ENCODE measurements around the gene ADAM19. TPM values are rescaled to one million over a fixed set of nuclear protein-coding genes. Genes with fewer than 3 reads are reported as not detected.

The ADAM19 gene
- total RNA-seq, 1 experiment from 2014 or later: 0.47 TPM

DNA sequence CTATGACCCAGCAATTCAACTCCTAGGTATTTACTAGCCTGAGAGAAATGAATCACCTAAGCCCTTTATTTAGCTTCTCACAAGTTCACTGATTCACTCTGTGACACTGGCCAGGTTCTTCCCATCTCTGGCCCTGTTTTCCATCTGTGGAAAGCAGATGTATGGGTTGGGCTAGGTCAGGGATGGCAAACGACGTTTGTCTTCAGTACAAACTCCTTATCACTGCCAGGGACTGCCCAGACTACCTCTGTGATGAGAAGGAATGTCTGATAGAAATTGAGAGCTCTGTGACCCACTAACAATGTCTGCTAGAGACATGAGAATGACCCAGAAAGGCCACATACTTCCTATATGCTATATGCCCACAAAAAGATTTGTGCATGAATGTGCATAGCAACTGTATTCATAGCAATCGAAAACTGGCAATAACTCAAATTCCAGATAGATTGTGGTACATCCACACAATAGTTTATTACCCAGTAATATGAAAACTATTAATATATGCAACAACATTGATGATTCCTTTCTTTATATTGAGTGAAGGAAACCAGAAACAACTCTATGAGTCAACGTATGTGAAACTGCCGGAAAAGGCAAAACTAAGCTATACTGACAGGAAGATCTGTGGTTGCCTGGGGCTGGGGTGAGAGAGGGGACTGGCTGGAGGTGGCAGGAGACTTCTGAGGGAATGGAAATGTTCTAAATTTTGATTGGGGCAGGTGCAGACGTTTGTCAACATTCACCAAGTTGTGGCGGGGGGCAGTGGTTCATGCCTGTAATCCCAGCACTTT is 32.0 kb upstream of the ADAM19 start:
- TF ChIP-seq, protein P1, sequence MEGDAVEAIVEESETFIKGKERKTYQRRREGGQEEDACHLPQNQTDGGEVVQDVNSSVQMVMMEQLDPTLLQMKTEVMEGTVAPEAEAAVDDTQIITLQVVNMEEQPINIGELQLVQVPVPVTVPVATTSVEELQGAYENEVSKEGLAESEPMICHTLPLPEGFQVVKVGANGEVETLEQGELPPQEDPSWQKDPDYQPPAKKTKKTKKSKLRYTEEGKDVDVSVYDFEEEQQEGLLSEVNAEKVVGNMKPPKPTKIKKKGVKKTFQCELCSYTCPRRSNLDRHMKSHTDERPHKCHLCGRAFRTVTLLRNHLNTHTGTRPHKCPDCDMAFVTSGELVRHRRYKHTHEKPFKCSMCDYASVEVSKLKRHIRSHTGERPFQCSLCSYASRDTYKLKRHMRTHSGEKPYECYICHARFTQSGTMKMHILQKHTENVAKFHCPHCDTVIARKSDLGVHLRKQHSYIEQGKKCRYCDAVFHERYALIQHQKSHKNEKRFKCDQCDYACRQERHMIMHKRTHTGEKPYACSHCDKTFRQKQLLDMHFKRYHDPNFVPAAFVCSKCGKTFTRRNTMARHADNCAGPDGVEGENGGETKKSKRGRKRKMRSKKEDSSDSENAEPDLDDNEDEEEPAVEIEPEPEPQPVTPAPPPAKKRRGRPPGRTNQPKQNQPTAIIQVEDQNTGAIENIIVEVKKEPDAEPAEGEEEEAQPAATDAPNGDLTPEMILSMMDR (IDR thresholded peaks at IDR 0.05; ENCODE audit: unreplicated experiment): no peak
- peak; percentile 85 for DNase-seq (ENCODE audit: unreplicated experiment)
- peaks cover 36% of the 10 kb centered on the region for H3K4me1 Mint-ChIP-seq (ENCODE audit: insufficient read depth, unreplicated experiment)
- ChIA-PET CTCF (interaction anchor here (0.6 to 1.6 kb wide), 3 partner anchors 110 to 256 kb away, joined by 3 read pairs; no protein-coding TSS in a partner anchor), POLR2A (interaction anchor here (0.9 to 1.7 kb wide), 8 partner anchors 19 to 124 kb away, joined by 3 to 5 read pairs (median 3); partner anchors contain the start of gene THG1L)
- peak overlapping the region; percentile 97 for H3K27ac Mint-ChIP-seq (ENCODE audit: low read depth, unreplicated experiment)
- H3K9me3 Mint-ChIP-seq (ENCODE audit: unreplicated experiment): no peaks in the 10 kb centered on the region
- H3K27me3 Mint-ChIP-seq (ENCODE audit: insufficient read depth, unreplicated experiment): no peaks in the 10 kb centered on the region
- peaks cover under 1% of the 10 kb centered on the region for H3K36me3 Mint-ChIP-seq (ENCODE audit: insufficient read depth, unreplicated experiment)
- BruUV-seq (replicated peaks): no TSS peak
- intact Hi-C loops (cut with micrococcal nuclease): no loop called here
- no peak overlapping the region for H3K4me3 Mint-ChIP-seq (ENCODE audit: unreplicated experiment)

DNA sequence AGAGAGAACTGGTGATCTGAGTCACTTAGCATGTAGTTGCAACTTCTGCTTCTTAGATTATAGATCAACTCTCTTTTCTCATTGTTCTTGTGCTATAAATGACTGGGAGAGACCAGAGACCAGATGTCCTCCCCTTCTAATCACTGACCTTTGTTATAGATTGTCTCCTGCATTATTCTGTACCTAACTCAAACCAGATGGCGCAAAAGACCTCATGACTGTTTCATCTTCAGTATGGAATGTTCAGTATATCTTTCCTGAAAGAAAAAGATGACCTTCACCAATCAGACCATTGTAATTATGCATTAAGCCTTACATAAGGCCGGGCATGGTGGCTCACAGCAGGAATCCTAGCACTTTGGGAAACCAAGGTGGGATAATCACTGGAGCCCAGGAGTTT is 30.5 kb upstream of the ADAM19 start:
- intact Hi-C loops (cut with micrococcal nuclease): no loop called here
- ChIA-PET POLR2A (interaction anchor here (0.6 kb wide), 1 partner anchor 210 kb away, joined by 3 read pairs; no protein-coding TSS in a partner anchor), CTCF (interaction anchor here (1.6 kb wide), 1 partner anchor 112 kb away, joined by 3 read pairs; no protein-coding TSS in a partner anchor)
- Mint-ChIP-seq H3K27ac (ENCODE audit: low read depth, unreplicated experiment) (no peak overlapping the region), H3K4me3 (ENCODE audit: unreplicated experiment) (no peak overlapping the region), H3K36me3 (ENCODE audit: insufficient read depth, unreplicated experiment) (peaks cover 6% of the 10 kb centered on the region), H3K27me3 (ENCODE audit: insufficient read depth, unreplicated experiment) (no peaks in the 10 kb centered on the region), H3K4me1 (ENCODE audit: insufficient read depth, unreplicated experiment) (peaks cover 35% of the 10 kb centered on the region), H3K9me3 (ENCODE audit: unreplicated experiment) (no peaks in the 10 kb centered on the region)
- TF ChIP-seq, protein P1 (IDR thresholded peaks at IDR 0.05; ENCODE audit: unreplicated experiment): no peak
- DNase-seq (ENCODE audit: unreplicated experiment): no peak
- no TSS peak for BruUV-seq (replicated peaks)

DNA sequence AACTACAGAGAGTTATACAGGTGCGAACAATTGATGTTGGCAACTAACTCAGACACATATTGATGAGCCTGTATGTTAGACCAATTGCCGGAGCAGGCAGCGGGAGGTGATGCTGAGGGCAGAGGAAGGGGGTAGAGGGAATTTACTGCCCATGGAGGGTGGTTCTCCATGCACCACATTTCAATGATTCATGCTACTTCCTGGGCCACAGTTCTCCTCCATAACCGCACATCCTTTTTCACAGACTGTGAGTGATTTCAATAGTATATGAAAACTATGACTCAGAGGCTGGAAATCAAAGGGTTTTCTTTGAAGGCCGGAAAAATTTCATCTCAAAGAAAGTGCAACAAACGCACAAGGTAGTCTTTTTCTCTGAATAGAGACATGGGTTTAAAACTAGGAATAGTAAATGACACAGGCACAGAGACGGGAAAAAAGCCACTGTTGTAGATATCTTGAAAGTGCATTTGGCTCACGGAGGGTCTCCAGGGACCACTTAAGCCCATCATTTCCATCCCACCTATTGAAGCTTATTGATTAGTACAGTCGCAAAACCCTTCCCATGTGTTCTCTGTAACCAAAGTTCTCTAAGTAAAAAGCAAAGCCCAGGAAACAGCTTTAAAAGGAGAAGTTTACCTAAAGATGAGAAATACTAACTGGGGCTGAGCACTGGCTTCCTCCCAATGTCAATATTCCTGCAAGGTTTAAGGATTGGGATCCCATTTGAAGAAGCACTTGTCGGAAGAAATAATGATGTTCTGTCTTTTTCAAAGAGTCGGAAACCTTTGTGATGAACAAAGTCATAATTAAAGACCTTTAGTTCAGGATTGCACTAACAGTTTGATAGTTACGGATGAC is 28.0 kb upstream of the ADAM19 start:
- H3K9me3 Mint-ChIP-seq (ENCODE audit: unreplicated experiment): no peaks in the 10 kb centered on the region
- H3K4me1 Mint-ChIP-seq (ENCODE audit: insufficient read depth, unreplicated experiment): peaks cover 35% of the 10 kb centered on the region
- TF ChIP-seq, protein P1 (IDR thresholded peaks at IDR 0.05; ENCODE audit: unreplicated experiment): no peak
- no TSS peak for BruUV-seq (replicated peaks)
- POLR2A ChIA-PET: no interaction called here
- DNase-seq (ENCODE audit: unreplicated experiment): peak; percentile 93
- CTCF ChIA-PET: interaction anchor here (0.6 to 0.7 kb wide), 4 partner anchors 26 to 128 kb away, joined by 3 to 4 read pairs (median 4); no protein-coding TSS in a partner anchor
- H3K27ac Mint-ChIP-seq (ENCODE audit: low read depth, unreplicated experiment): peak overlapping the region; percentile 61
- peaks cover 6% of the 10 kb centered on the region for H3K36me3 Mint-ChIP-seq (ENCODE audit: insufficient read depth, unreplicated experiment)
- H3K27me3 Mint-ChIP-seq (ENCODE audit: insufficient read depth, unreplicated experiment): no peaks in the 10 kb centered on the region
- intact Hi-C loops (cut with micrococcal nuclease): no loop called here
- no peak overlapping the region for H3K4me3 Mint-ChIP-seq (ENCODE audit: unreplicated experiment)

DNA sequence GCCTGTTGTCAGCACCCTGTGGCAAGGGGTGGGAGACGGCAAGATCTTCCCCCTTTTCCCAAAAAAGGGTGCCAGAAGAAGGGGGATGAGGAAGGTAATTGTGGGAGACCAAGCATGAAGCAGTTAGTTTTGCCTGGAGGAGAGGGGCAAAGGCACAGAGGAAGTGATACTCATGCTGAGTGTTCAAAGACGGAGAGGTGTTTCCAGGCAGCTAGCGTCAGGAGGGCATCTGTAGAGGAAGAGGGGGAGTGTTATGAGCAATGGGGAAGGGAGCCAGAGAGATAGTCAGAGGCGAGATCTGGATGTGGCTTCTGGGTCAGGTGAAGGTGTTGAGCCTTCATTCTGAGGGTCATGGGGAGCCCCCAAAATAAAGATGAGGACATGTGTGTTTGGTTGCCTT is 26.9 kb upstream of the ADAM19 start:
- Mint-ChIP-seq H3K27ac (ENCODE audit: low read depth, unreplicated experiment) (peak overlapping the region; percentile 11), H3K4me3 (ENCODE audit: unreplicated experiment) (no peak overlapping the region), H3K27me3 (ENCODE audit: insufficient read depth, unreplicated experiment) (no peaks in the 10 kb centered on the region), H3K36me3 (ENCODE audit: insufficient read depth, unreplicated experiment) (peaks cover 6% of the 10 kb centered on the region), H3K4me1 (ENCODE audit: insufficient read depth, unreplicated experiment) (peaks cover 29% of the 10 kb centered on the region), H3K9me3 (ENCODE audit: unreplicated experiment) (no peaks in the 10 kb centered on the region)
- DNase-seq (ENCODE audit: unreplicated experiment): peak; percentile 42
- intact Hi-C loops (cut with micrococcal nuclease): no loop called here
- CTCF ChIA-PET: no interaction called here
- BruUV-seq (replicated peaks): no TSS peak
- TF ChIP-seq, protein P1 (IDR thresholded peaks at IDR 0.05; ENCODE audit: unreplicated experiment): no peak
- POLR2A ChIA-PET: no interaction called here

All from MCF 10A (cell line).